SU-DHL-6 (cell line): ENCODE data around the gene STPG4.

Source experiments
- CTCF ChIP-seq: fragments of 200-600 bp; sonication (generic); IDR thresholded peaks from one replicate; pipeline ENCODE4 v1.5.1; 2017; ENCODE audit warnings: antibody characterized with exemption, mild to moderate bottlenecking, low read length, moderate library complexity; ENCODE audit not compliant: insufficient read depth, poor library complexity, severe bottlenecking
- EZH2phosphoT487 ChIP-seq: fragments of 200-600 bp; sonication (generic), shearing (Covaris generic); conservative IDR thresholded peaks from 2 replicates; pipeline ENCODE4 v1.6.1; 2018; ENCODE audit warnings: mild to moderate bottlenecking, antibody characterized with exemption, low read length, moderate library complexity, mixed read lengths

GRCh38 chr2:47196499-47196898 is 41.4 kb upstream of the STPG4 start:
- TF ChIP-seq CTCF (no peak), EZH2phosphoT487 (no peak)
